Retina (tissue), 1 donor: ENCODE measurements around the gene C1orf52.
"Not testable (repeated sequence)": the region's sequence is repeated elsewhere in the genome, so short reads cannot be mapped to it uniquely, and the experiment has no call there.

Experiments
- DNase-seq: peaks from one replicate; pipeline ENCODE4 v3.0.0-alpha.2; 2016

The C1orf52 gene

DNA sequence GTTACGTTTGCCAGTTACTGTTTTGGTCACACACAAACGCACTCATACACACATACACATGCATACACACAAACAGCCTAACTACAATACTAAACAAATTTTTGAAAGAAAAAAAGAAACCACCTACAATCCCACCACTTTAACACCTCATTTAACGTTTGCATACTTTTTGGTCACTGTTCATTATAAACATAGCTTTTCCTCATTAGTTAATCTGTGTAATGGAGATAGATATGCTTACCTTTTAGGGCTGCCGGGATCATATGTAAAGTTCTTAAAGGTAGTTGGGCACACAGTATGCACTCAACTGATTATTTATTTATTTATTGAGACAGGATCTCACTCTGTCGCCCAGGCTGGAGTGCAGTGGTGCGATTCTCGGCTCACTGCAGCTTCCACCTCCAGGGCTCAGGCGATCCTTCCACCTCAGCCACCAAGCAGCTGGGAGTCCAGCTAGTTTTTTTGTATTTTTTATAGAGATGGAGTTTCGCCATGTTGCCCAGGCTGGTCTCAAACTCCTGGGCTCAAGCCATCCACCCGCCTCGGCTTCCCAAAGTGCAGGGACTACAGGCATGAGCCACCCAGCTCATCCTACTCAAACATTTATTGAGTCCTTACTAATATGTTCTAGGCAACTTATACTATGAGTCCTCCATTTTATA lies 17.6 kb upstream of the C1orf52 start:
- no peak for DNase-seq

DNA sequence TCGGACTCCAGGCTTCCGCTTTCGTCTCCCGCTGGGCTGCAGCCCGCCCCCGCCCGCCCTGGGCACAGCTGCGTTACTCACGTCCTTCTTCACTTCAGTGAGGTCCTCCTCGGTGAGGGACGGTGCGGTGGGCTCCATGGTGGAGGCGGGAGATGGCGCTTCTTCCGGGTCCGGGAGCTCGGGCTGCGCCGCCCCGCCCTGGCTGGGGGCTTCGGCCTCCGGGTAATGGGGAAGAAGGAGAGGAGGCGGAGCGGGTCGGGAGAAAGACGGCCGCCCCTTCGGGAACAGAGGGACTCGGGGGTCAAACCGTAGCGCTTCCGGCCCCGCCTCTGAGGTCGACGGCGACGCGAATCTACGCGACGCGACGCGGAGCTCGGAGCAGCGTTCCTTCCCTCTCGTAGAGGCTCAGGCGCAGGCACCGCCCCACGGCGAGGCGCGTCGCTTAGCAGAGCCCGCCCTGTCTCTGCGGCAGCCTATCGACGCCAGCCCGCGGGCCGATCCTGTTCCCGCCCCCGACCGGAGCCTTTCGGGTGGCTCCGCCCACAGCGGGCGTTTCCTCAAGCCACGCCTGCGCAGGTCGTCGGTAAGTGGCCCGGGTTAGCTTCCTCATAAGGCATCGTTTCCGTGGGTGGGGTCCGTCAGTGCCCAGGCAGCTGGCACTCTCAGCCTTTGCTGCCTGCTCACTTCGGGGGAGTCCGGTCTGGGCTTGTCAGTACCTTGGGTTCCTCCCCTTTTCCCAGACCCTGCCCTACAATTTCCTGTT lies 16.9 kb upstream of the C1orf52 start, which contains the start of gene BCL10:
TSS of gene BCL10 (minus strand) at position 418 of the 763 bp plus-strand sequence. CDS start at position 138, 280 bp downstream.
- peak; percentile 98 for DNase-seq

DNA sequence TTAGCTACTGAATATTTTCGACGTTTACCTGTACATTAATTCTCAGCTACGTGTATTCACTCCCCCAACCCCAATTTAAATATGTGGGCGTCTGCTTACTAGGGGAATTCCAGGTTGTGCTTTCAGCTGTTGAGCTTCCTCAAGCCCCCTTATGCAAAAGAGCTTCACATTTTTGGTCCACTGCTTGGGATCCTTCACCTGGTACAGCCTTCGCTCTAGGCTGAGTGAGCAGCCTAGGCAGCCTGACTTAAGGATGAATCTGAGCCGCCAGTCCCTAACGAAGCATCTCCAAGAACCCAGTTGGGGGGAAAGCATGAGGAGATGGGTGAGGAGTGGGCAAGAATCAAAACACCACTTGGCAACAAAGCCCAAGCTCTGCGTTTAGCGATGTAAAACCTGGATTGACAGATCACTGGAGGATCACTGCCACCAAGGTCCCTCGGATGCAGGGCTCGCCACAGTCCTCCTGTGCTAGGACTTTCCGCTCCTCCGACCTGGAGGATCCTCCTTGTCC lies 16.3 kb upstream of the C1orf52 start:
- DNase-seq = no peak

DNA sequence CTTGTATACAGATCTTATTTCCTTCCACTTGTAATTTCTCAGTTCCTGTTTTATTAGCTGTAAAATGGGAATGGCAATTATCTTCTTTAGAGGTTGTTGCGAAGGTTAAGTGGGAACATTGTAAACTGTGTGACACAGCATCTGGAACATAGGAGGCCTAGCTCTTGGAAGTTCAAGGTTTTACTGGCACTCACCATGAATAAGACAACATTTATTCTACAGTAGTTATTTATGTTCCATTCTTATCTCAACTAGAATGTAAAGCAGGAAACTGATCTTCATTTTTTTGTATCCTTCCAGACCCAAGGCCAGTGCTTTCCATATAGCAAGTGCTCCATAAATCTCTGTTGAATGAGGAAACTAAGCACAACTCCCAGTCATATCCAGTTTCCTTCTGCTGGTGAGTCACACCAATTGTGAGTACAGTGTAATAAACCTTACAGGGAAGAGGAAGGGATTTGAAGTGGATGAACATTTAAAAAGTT lies 15.5 kb upstream of the C1orf52 start:
- no peak for DNase-seq

DNA sequence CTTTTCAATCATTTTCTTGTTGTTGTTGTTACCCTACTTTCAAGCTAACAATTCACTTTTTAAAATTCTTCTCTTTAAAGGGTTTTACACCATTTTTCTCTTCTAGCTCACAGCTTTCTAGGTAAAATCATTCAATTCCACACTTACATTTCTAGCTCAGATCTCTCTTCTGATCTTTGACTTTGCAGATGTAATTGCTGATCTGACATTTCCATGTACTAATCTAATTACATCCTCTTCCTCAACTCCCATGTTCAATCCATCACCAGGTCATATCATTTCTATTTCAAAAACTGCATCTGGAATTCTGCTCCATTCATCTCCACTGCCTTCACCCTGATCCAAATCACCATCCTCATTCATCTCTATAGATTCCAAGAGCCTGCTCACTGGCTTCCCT lies 13.9 kb upstream of the C1orf52 start:
- DNase-seq = no peak

DNA sequence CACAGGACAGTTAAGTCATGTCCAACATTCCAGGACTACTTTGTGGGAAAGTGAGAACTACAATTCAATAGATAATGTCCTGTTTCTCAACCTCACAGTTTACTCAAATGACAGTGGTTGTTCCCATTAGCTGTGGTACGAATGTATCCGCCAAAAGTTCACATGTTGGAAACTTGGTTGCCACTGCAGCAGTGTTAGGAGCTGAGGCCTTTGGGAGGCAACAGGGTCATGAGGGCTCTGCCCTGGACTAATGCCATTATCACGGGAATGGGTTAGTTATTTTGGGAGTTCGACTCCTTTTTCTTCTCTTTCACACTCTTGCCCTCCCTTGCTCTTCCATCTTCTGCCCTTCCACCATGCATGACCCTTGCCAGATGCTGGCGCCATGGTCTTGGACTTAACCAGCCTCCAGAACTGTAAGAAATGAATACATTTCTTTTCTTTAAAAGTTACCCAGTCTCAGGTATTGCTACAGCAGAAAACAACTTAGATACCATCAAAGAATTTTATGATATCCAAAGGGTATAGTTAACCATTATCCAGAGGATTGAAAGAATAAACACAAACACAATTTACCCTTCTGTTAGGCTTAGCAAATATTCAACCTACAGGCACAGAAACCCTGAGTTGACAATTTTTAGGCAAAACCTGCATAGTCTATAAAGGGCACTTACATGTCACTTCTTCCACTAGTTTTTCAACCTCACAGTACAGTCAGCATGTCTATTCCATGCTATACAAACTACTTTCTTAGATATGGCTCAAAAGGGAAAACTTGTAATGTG lies 9.5 kb upstream of the C1orf52 start:
- DNase-seq = no peak

DNA sequence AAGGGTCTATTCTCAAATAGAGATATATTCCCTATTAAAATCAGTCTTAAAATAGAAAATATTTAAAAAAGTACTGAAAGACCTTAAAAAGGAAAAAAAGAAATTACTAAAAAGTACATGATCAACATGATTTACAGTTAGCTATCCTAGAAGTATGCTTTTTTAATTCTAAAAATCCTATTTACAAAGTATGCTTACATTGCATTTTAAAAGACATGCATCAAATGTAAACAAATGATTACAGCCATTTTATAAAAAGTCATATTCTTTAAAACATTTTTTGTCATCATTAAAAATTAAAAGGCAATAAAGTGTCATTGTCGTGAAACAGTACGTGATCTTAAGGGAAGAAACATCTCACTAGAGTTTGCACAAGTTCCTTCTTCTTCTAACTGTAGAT lies 7.9 kb upstream of the C1orf52 start:
- no peak for DNase-seq

DNA sequence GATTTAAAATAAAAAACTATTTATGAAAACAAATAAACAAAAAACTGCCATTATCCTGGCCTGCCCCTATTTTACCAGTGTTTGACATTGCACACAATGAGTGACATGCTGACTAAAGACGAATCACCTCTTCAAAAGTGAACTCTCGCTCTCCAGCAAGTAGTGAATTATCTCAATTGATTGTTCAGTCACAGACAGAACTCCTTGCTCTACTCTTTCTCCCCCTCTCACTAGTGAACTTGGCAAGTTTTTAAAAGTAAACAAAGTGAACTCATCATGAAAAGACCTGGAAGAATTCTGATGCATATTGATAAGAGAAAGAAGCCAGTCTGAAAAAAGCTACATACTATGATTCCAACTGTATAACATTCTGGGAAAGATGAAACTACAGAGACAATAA lies 4.7 kb upstream of the C1orf52 start:
- no peak for DNase-seq

DNA sequence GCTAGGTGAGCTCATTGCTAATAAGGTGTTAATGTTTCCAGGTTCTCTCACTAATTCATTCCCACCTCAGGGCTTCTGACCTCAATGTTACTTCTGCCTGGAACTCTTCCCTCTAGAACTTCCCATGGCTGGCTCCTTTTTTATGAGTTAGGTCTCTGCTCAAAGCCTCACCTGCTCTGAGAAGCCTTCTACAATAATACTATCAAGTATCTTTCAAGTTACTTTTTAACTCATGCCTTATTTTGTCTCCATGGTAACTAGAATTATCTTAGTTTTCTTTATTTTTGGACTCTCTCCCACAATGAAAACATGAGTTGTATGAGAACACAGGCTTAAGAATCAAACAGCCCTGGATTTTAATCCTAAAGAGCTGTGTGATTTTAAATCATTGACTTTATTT lies 3.5 kb upstream of the C1orf52 start:
- no peak for DNase-seq

DNA sequence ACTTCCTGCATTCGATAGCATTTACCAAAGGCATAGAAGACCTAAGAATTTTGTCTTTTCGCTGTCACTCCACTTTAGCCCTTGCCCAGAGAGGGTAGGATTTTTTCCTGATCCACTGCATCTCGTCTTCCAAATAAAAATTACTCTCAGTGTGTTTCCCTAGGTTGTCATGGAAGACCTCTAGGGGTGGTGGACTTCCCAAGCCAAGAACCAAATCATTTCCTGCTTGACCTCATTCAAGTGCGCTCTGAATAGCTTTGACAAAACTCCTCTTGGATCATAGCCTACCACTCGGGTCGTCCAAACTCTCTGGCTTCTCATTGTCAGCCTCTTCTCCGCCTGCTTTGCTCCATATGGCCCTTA lies 431 bp upstream of the C1orf52 start:
- DNase-seq = no peak

DNA sequence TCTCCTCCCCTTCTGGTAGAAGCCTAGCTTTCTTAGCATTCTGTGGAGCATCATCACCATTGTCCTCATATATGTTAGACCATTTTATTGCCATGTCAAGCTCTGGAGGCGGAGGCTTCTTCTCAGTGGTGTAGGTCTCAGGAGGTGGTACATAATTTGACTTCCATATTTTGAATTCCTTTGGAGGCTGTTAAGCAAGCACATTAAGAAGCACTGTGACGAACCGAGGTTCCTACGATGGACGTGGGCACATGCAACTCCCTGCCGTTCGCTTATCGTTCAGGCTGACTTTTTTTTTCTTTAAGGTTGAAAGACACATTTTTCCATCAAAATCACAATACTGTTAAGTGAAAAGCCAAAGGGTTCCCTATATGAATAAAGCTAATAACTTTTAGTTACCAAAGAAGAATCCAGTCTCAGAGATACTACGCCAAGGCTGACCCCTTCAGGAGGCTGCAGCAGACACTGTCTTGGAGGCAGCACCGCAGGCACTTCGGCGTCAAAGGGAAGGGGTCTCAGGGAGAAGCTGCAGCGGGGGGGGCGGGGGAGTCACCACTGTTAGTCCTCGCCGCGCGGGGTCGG lies 835 bp downstream of the C1orf52 start:
- peak; percentile 50 for DNase-seq

DNA sequence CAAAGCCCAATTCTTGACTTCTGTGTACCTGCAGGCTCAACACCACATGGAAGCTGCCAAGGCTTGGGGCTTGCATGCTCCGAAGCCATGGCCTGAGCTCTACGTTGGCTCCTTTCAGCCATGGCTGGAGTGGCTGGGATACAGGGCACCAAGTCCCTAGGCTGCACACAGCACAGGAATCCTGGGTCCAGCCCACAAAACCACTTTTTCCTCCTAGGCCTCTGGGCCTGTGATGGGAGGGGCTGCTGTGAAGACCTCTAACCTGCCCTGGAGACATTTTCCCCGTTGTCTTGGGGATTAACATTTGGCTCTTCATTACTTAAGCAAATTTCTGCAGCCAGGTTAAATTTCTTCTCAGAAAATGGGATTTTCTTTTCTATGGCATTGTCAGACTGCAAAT lies 10.4 kb downstream of the C1orf52 start:
- not testable (repeated sequence) for DNase-seq

DNA sequence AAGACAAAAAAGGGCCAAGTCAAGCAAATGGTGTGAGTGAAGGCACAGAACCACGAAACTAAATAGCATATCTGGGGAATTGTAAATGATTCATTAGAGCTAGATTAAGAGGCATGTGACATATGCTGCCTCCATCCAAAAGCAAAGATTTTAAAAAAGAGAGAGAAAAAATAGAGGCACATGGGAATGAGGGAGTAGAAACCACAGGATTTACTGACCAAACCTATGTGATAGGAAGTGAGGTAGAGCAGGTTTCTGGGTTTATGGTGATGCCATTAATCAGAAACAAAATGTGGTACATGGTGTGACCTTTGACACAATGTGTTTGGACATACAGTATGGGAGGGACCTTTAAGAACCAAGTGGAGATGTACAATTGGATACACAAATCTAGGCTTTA lies 13.6 kb downstream of the C1orf52 start:
- DNase-seq = no peak

DNA sequence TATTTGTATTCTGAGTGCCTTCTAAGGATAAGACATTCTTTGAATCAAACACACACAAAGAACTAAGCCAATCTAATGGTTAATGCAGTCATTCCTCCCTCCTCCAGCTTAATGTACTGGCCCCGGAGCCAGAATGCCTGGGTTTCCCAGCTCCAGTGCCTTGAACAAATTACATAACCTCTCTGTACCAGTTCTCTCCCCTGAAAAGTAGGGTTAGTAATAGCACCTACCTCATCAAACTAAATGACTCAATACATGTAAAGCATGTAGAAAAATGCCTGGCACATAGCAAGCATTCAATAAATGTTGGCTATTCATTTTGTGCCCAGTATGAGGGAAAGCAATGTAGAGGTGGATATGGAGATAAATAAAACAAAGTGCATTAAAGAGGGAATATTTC lies 14.0 kb downstream of the C1orf52 start:
- DNase-seq = no peak

DNA sequence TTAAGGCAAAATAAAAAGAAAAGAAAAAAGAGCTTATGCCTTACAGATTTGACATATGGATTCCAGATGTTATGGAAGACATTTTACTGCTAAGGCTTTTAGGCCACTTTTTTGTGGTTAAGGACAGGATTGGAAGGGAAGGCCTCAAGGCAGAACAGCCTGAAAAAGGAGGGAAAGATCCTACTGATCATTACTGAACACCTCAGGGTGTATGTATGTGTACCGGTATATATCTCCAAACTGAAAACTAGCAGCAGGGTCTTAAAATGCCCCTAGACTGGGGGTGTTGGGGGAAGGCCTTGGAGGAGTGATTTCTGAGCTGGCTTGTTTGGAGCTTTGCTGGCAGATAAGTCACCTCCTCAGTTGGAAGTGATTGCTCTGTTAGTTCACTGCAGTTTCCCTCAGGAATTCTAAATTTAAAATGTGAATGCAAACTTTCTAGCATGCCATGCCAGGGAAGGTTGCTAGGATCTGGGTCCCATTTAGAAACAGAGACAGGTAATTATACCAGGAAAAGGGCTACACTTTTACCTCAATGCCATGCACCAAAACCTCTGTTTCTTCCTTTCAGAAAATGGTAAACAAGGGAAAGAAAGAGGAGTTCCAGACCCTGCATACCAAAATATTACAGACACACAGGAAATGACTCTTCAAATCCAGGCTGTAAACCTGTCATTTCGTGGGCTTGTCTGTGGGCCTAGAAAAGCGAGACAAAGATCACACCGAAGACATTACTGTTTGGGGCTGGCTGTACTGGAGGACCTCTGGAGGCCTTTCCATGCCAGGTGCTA lies 15.0 kb downstream of the C1orf52 start:
- DNase-seq = peak; percentile 48

DNA sequence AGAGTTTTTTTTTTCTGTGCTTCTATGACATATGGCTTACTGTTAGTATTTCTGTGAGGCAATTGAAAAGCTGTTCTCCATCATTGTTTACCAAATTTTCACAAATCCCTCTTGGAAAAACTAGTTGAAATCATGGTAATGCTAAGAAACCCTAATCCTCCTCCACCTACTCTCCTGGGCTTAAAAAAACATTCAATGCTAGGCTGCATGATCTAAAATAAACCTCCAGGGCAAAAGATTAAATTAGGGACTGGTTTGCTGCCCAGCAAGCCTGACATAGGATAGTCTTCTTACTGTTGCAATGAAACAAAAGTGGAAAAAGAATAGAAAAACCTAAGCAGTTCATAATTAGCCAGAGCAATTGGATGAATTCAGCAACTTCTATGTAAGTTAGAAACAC lies 16.1 kb downstream of the C1orf52 start:
- DNase-seq = no peak

DNA sequence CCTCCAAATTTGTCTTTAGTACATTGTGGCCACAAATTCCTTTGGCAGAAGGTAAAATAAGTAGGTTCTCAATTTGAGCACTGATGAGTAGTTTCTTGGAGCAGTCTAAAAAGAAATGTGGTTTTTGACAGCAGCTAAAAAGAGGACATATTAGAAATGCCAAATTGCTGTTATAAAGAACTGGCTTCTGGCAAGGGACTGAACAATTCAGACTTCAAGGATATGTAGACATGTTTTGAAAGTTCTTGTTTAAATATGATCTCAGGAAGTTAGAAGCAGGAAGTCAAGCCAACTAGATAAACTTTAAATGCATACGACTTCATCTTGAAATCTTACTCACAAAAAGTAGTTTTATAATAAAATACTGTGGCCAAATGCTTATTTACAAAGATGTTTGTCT lies 18.8 kb downstream of the C1orf52 start:
- DNase-seq = no peak

DNA sequence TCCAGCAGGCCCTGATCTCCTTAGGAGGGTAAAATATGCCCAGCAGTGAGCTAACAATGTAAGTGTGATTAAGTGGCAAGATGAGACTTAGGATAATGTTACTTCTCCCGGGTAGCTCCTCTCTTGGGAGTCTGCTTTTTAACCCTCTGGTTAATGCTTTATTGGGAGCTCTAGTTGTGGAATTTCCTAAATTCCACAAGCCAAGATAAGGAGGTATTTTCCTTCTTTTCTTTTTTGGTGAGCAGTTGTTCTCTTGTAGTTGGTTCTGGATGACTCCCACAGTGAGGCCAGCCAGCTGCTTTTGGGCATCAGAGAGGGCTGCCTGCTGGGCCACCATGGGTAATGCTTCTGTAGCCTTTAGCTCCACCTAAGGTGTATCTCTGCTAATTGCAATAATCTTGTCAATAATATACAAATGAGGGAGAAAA lies 19.3 kb downstream of the C1orf52 start:
- DNase-seq = no peak

DNA sequence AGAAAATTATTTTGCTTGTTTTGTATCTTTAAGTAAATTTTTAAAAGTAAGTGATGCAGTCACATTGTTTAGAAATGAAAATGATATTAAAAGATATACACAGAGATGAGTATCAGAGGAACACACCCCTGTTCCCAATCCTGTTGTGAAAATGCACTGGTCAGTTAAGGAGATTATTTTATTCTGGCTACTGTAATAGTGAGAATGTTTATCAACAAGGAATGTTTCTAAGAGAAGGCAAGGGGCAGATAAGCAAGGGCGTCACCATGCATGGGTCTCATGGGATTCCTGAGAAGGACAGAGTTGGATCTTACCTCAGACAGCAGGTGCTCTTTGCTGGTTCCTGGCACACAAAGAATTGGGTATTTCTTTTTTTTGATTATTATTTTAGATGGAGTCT lies 21.8 kb downstream of the C1orf52 start:
- DNase-seq = no peak

DNA sequence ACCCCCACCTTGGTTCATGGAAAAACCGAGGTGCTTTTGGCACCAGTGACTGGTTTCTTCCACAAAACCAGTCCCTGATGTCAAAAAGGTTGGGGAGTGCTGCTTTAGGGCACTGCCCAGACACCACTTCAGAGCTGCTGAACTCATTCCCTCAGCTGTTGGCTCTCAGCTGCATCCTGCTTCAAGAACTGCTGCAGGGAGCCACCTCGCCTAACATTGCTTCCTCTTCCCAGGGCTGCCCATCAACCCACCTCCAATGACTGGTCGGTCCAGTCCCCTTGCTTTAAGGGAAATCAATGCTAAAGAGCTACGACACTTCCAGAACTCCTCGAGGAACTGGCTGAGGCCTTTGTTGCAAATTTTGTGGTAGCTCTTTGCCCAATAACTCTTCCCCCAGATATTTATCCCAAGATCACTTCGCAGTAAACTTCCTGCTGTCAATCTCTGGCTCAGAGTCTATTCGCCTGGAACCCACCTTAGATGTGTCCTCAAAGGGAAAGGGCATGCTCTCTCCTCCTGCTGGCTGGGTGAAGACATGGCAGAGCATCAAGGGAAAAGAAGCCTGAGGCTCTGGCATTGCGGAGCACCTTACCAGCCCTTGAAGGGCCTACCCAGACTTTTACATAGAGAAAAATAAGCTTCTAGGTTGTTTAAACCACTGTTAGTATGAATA lies 29.0 kb downstream of the C1orf52 start:
- no peak for DNase-seq

DNA sequence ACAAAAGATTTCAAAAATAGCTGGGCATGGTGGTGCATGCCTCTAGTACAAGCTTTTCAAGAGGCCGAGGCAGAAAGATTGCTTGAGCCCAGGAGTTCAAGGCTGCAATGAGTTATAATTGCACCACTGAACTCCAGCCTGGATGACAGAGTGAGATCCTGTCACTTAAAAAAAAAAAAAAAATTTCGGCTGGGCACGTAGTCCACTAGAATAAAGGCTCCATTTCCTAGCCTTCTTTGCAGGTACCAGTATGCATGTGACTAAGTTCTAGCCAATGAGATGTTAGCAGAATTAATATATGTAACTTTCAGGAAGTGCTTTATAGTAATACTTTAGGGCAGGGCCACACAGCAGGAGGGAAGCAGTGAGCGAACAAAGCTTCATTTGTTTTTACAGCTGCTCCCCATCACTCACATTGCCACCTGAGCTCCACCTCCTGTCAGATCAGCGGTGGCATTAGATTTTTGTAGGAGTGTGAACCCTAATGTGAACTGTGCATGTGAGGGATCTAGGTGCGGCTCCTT lies 29.8 kb downstream of the C1orf52 start:
- DNase-seq = no peak
